Measurements from ENCODE around the gene AKT1. TPM values are rescaled to one million over a fixed set of nuclear protein-coding genes. Genes with fewer than 3 reads are reported as not detected.

The AKT1 gene
- total and polyA plus RNA-seq, 2 experiments from 2014 or later, result 19.2 to 78.7 TPM

GRCh38 chr14:104798300-104799243, 3.0 kb upstream of the AKT1 start:
- no peak overlapping the region for H3K27ac ChIP-seq (ENCODE audit: low read depth)
- H2AFZ ChIP-seq, result no peak overlapping the region
- peaks cover 62% of the 10 kb centered on the region for H3K27me3 Mint-ChIP-seq (ENCODE audit: insufficient read depth, low read depth, poor library complexity)
- peaks cover 4% of the 10 kb centered on the region; the same call in 1 of the 2 replicates for H3K79me2 ChIP-seq (replicated peaks; ENCODE audit: insufficient read depth)
- peak overlapping the region; percentile 95 for H3K4me3 ChIP-seq
- H4K20me1 ChIP-seq (replicated peaks; ENCODE audit: insufficient read depth), result peaks cover 9% of the 10 kb centered on the region; the same call in 1 of the 2 replicates
- peaks cover 63% of the 10 kb centered on the region for H3K27me3 ChIP-seq (ENCODE audit: insufficient read depth)
- peaks cover 12% of the 10 kb centered on the region; the same call in 1 of the 2 replicates for H3F3A ChIP-seq (replicated peaks; ENCODE audit: low read depth)
- H3K4me1 ChIP-seq (ENCODE audit: insufficient read depth), result peaks cover 34% of the 10 kb centered on the region
- peak overlapping the region; percentile 99 for H3K4me2 ChIP-seq
- TF ChIP-seq STAT1 (IDR thresholded peaks at IDR 0.05; ENCODE audit: unreplicated experiment) (no peak), CREB1 (CRISPR knock-in tag; IDR thresholded peaks at IDR 0.05; ENCODE audit: low read depth) (no peak), ZNF462 (CRISPR knock-in tag; IDR thresholded peaks at IDR 0.05) (no peak), ZNF114 (CRISPR knock-in tag; IDR thresholded peaks at IDR 0.05) (no peak), CTCF (conservative IDR thresholded peaks at IDR 0.05; ENCODE audit: low read depth in 2 of 2) (no peak), NANOG (IDR thresholded peaks at IDR 0.05; ENCODE audit: borderline replicate concordance) (no peak), ZNF331 (CRISPR knock-in tag; IDR thresholded peaks at IDR 0.05; ENCODE audit: low read depth) (no peak), EZH2 (IDR thresholded peaks at IDR 0.05; ENCODE audit: low read depth, unreplicated experiment) (no peak), JUNB (IDR thresholded peaks at IDR 0.05; ENCODE audit: unreplicated experiment) (no peak), ETS1 (IDR thresholded peaks at IDR 0.05) (no peak), EZH2phosphoT487 (IDR thresholded peaks at IDR 0.05; ENCODE audit: unreplicated experiment) (no peak), REST (IDR thresholded peaks at IDR 0.05; ENCODE audit: unreplicated experiment) (no peak)
- H3K4me3 Mint-ChIP-seq, result peak overlapping the region; percentile 81; the same call in 2 of the 3 replicates
- H3K36me3 ChIP-seq (ENCODE audit: insufficient read depth), result no peaks in the 10 kb centered on the region
- ATAC-seq (no peak), DNase-seq (ENCODE audit: low spot score) (no peak)
- H3K9me3 Mint-ChIP-seq, result no peaks in the 10 kb centered on the region
- H3K27ac Mint-ChIP-seq, result no peak overlapping the region
- H3K36me3 Mint-ChIP-seq (ENCODE audit: low read depth), result no peaks in the 10 kb centered on the region
- H3K9me2 ChIP-seq (ENCODE audit: insufficient read depth), result no peaks in the 10 kb centered on the region
- H3K4me1 Mint-ChIP-seq, result peaks cover 40% of the 10 kb centered on the region

Data from GM23338 (cell line).